ENCODE measurements around the gene DHX30. TPM values are rescaled to one million over a fixed set of nuclear protein-coding genes. Genes with fewer than 3 reads are reported as not detected.

The DHX30 gene
- total and polyA plus RNA-seq, 2 of the 8 experiments (the other 6 are each of a cell fraction or from before 2014, with no cell fraction given): 82.4 to 97.9 TPM

DNA sequence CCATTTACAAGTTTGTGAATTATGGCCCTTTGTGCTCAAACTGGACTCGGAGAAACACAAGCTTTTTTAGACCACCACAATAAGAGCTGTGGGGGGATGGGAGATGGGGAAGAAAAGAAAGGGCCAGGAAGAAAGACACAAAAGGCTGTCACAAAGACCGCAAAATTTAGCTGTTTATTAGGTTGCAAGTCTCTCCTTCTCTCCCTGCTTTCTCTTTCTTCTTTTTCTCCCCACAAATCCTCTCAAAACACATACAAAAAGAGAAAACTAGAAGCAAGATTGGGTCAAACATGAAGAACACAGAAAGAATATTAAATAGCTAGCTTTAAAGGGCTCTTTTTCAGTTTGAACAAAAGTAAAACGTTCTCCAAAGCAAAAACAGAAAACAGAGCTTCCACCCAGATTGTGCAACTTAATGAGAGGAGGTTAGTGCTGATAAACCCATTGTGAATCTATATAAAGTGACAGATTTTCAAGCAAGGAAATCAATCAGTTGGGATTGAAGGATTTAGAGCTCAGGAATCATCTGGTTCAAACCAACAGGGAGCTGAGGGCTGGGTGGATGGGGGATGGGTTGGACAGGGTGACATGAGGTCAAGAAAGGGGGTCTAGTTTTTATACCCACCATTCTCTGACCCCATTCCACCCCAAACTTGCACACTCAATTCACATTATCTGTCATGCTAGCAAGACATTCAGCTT, 87.3 kb downstream of the DHX30 start (continued):
- no peak for TF ChIP-seq RFX5 (IDR thresholded peaks at IDR 0.05; ENCODE audit: borderline replicate concordance, low read depth, low read length)
- TF ChIP-seq POLR2A (IDR thresholded peaks at IDR 0.05; ENCODE audit: control extremely low read depth in 1 of 2, low read depth in 2 of 2, low read length in 2 of 2): no peak
- no peak for TF ChIP-seq EZH2 (IDR thresholded peaks at IDR 0.05; ENCODE audit: low read depth, low read length, severe bottlenecking)
- TF ChIP-seq RXRA (IDR thresholded peaks at IDR 0.05; ENCODE audit: insufficient read depth, low read depth, low read length): no peak
- TF ChIP-seq SAP30 (IDR thresholded peaks at IDR 0.05; ENCODE audit: insufficient read depth, insufficient replicate concordance, low read length): no peak
